RWPE2 (cell line): ENCODE results near the gene MAN1C1.

Experiments used
- ATAC-seq: fragments of 200-7000 bp; cut with Tn5 transposase; 3 replicates; pipeline ENCODE4 v1.9.1; 2021; ENCODE audit warnings: low read depth
- DNase-seq: peaks from one replicate; pipeline ENCODE4 v3.0.0-alpha.2; 2020; ENCODE audit warnings: low spot score
- H3K27ac ChIP-seq: fragments of 450-650 bp; 2 replicates; pipeline ENCODE4 v1.5.1; 2017; ENCODE audit warnings: mild to moderate bottlenecking; ENCODE audit not compliant: poor library complexity, severe bottlenecking
- H3K27me3 ChIP-seq: fragments of 250-450 bp; sonication (Bioruptor Pico); 2 replicates; pipeline ENCODE4 v1.5.1; 2021; ENCODE audit warnings: mild to moderate bottlenecking, moderate library complexity; ENCODE audit not compliant: insufficient read depth, poor library complexity, severe bottlenecking
- H3K36me3 ChIP-seq: fragments of 250-450 bp; sonication (Bioruptor Pico); 2 replicates; pipeline ENCODE4 v1.5.1; 2020; ENCODE audit warnings: low read depth, mild to moderate bottlenecking, moderate library complexity
- H3K4me1 ChIP-seq: fragments of 250-450 bp; sonication (Bioruptor Pico); 2 replicates; pipeline ENCODE4 v1.5.1; 2021; ENCODE audit warnings: mild to moderate bottlenecking, moderate library complexity; ENCODE audit not compliant: insufficient read depth, poor library complexity, severe bottlenecking
- H3K4me3 ChIP-seq: fragments of 250-450 bp; sonication (Bioruptor Pico); 2 replicates; pipeline ENCODE4 v1.5.1; 2021; ENCODE audit warnings: mild to moderate bottlenecking, moderate library complexity; ENCODE audit not compliant: severe bottlenecking
- H3K9me3 ChIP-seq: fragments of 250-450 bp; sonication (Bioruptor Pico); 2 replicates; pipeline ENCODE4 v1.5.1; 2021; ENCODE audit warnings: mild to moderate bottlenecking, moderate library complexity; ENCODE audit not compliant: severe bottlenecking
- CTCF ChIP-seq: fragments of 450-650 bp; IDR thresholded peaks from one replicate; pipeline ENCODE4 v1.5.1; 2017; ENCODE audit warnings: mild to moderate bottlenecking, moderate library complexity; ENCODE audit not compliant: poor library complexity, severe bottlenecking

The MAN1C1 gene

GRCh38 chr1:25729790-25730644 lies 113.4 kb downstream of the MAN1C1 start:
- no peak for DNase-seq
- Histone ChIP-seq H3K27me3 (no peaks in the 10 kb centered on the region), H3K4me1 (no peaks in the 10 kb centered on the region), H3K9me3 (no peaks in the 10 kb centered on the region), H3K27ac (no peak overlapping the region), H3K36me3 (no peaks in the 10 kb centered on the region), H3K4me3 (no peak overlapping the region)
- no peak for ATAC-seq
- TF ChIP-seq CTCF, result no peak

- TF ChIP-seq CTCF, result no peak
- Histone ChIP-seq H3K27ac (no peak overlapping the region), H3K4me1 (no peaks in the 10 kb centered on the region), H3K36me3 (no peaks in the 10 kb centered on the region), H3K9me3 (no peaks in the 10 kb centered on the region), H3K27me3 (no peaks in the 10 kb centered on the region), H3K4me3 (no peak overlapping the region)
- ATAC-seq (no peak), DNase-seq (no peak)
Measured at GRCh38 chr1:25731148-25731547, 114.6 kb downstream of the MAN1C1 start.

- Histone ChIP-seq H3K9me3 (no peaks in the 10 kb centered on the region), H3K27me3 (no peaks in the 10 kb centered on the region), H3K4me3 (no peak overlapping the region), H3K36me3 (no peaks in the 10 kb centered on the region), H3K27ac (no peak overlapping the region), H3K4me1 (no peaks in the 10 kb centered on the region)
- no peak for ATAC-seq
- TF ChIP-seq CTCF, result no peak
- no peak for DNase-seq
Measured at GRCh38 chr1:25731626-25732370, 115.2 kb downstream of the MAN1C1 start.

GRCh38 chr1:25732821-25733220 lies 116.2 kb downstream of the MAN1C1 start:
- H3K27me3 ChIP-seq, result no peaks in the 10 kb centered on the region
- no peak for DNase-seq
- no peak overlapping the region for H3K4me3 ChIP-seq
- no peaks in the 10 kb centered on the region for H3K9me3 ChIP-seq
- TF ChIP-seq CTCF, result no peak
- ATAC-seq, result no peak
- no peaks in the 10 kb centered on the region for H3K36me3 ChIP-seq
- no peak overlapping the region for H3K27ac ChIP-seq
- H3K4me1 ChIP-seq, result no peaks in the 10 kb centered on the region
